WTC11 (cell line): ENCODE results near the gene SLC35E3.

Experiments used
- ATF3 ChIP-seq: sonication (generic); formaldehyde crosslinking; conservative IDR thresholded peaks from 2 replicates; pipeline ENCODE4 v1.8.1; 2022; ENCODE audit warnings: mild to moderate bottlenecking, missing genetic modification reagents
- CTCF ChIP-seq: fragments of 200-600 bp; IDR thresholded peaks from 2 replicates; pipeline ENCODE4 v1.8.0; 2022; ENCODE audit warnings: antibody characterized with exemption
- GRHL2 ChIP-seq: fragments of 250-450 bp; sonication (Bioruptor Pico); IDR thresholded peaks from 2 replicates; pipeline ENCODE4 v1.8.0; 2022; ENCODE audit warnings: mild to moderate bottlenecking, moderate library complexity; ENCODE audit not compliant: insufficient replicate concordance, severe bottlenecking

- TF ChIP-seq CTCF = no peak
- no peak for TF ChIP-seq GRHL2
- no peak for TF ChIP-seq ATF3 (CRISPR knock-in tag)
Observed at GRCh38 chr12:68755536-68756243, 9.7 kb downstream of the SLC35E3 start.
